AG09319 (cell line): Measurements from ENCODE around the gene DNAAF3.
A peak's percentile ranks its signal among the peaks of the same experiment; 100 is the strongest.

Source experiments
- DNase-seq: peaks from one replicate; pipeline ENCODE4 v3.0.0-alpha.2; 2010; ENCODE audit warnings: low read depth; ENCODE audit errors: extremely low read depth
- CTCF ChIP-seq: IDR thresholded peaks from 2 replicates; pipeline ENCODE4 v1.5.1; 2011; ENCODE audit warnings: low read depth, mild to moderate bottlenecking, inconsistent platforms, low read length, moderate library complexity

Gene DNAAF3

GRCh38 chr19:55117663-55118391 lies 48.6 kb downstream of the DNAAF3 start:
- TF ChIP-seq CTCF: no peak
- DNase-seq: peak; percentile 96

GRCh38 chr19:55116859-55117662 lies 49.4 kb downstream of the DNAAF3 start, which contains the start of gene PPP1R12C:
TSS of gene PPP1R12C (minus strand) at chr19:55117637. CDS start at chr19:55117543, 94 bp downstream.
- no peak for DNase-seq
- no peak for TF ChIP-seq CTCF

- TF ChIP-seq CTCF: no peak
- no peak for DNase-seq
Measured at GRCh38 chr19:55116232-55116858, 50.1 kb downstream of the DNAAF3 start.

- no peak for TF ChIP-seq CTCF
- DNase-seq: no peak
Measured at GRCh38 chr19:55115446-55116065, 50.9 kb downstream of the DNAAF3 start.

GRCh38 chr19:55114566-55115145 lies 51.8 kb downstream of the DNAAF3 start:
- no peak for DNase-seq
- TF ChIP-seq CTCF: no peak

- TF ChIP-seq CTCF: no peak
- DNase-seq: peak; percentile 85
Measured at GRCh38 chr19:55113570-55114039, 52.8 kb downstream of the DNAAF3 start.
